IPS-20b (cell line): ENCODE measurements around the gene RASIP1.
"Not testable (repeated sequence)": the region's sequence is repeated elsewhere in the genome, so short reads cannot be mapped to it uniquely, and the experiment has no call there.

ENCODE experiments used
- H3K27ac ChIP-seq: one replicate; pipeline ENCODE4 v1.5.1; 2013; ENCODE audit warnings: low read length
- H3K27me3 ChIP-seq: 2 replicates; pipeline ENCODE4 v1.6.1; 2013; ENCODE audit warnings: mild to moderate bottlenecking, low read length, inconsistent platforms; ENCODE audit not compliant: insufficient read depth
- H3K36me3 ChIP-seq: 2 replicates; pipeline ENCODE4 v1.6.1; 2013; ENCODE audit warnings: low read depth, mild to moderate bottlenecking, inconsistent platforms, low read length, moderate library complexity; ENCODE audit not compliant: insufficient read depth
- H3K4me1 ChIP-seq: 2 replicates; pipeline ENCODE4 v1.6.1; 2013; ENCODE audit warnings: mild to moderate bottlenecking, control low read depth, inconsistent platforms, low read length, moderate library complexity; ENCODE audit not compliant: insufficient read depth
- H3K4me3 ChIP-seq: 2 replicates; pipeline ENCODE4 v1.5.1; 2013; ENCODE audit warnings: mild to moderate bottlenecking, low read length, inconsistent platforms
- H3K9ac ChIP-seq: 2 replicates; pipeline ENCODE4 v1.6.1; 2013; ENCODE audit warnings: low read depth, mild to moderate bottlenecking, inconsistent platforms, low read length, moderate library complexity
- H3K9me3 ChIP-seq: 2 replicates; pipeline ENCODE4 v1.6.1; 2013; ENCODE audit warnings: mild to moderate bottlenecking, low read depth, low read length, inconsistent platforms; ENCODE audit not compliant: insufficient read depth

RASIP1 gene

GRCh38 chr19:48770266-48770665 is 29.9 kb upstream of the RASIP1 start:
- no peaks in the 10 kb centered on the region for H3K4me1 ChIP-seq
- no peak overlapping the region for H3K4me3 ChIP-seq
- no peaks in the 10 kb centered on the region for H3K36me3 ChIP-seq
- H3K27me3 ChIP-seq: no peaks in the 10 kb centered on the region
- H3K9ac ChIP-seq: no peak overlapping the region
- no peak overlapping the region for H3K27ac ChIP-seq
- H3K9me3 ChIP-seq: no peaks in the 10 kb centered on the region

- Histone ChIP-seq H3K27ac (no peak overlapping the region), H3K4me3 (no peak overlapping the region), H3K36me3 (no peaks in the 10 kb centered on the region), H3K27me3 (no peaks in the 10 kb centered on the region), H3K9me3 (no peaks in the 10 kb centered on the region), H3K4me1 (no peaks in the 10 kb centered on the region), H3K9ac (no peak overlapping the region)
These were observed 28.7 kb upstream of the RASIP1 start for GRCh38 chr19:48768994-48769713.

GRCh38 chr19:48768171-48768753 is 27.9 kb upstream of the RASIP1 start:
- not testable (repeated sequence) for H3K36me3 ChIP-seq, H3K4me3 ChIP-seq, H3K9ac ChIP-seq, H3K4me1 ChIP-seq, H3K27me3 ChIP-seq, H3K9me3 ChIP-seq, H3K27ac ChIP-seq

- H3K9me3 ChIP-seq, H3K27ac ChIP-seq, H3K9ac ChIP-seq, H3K4me1 ChIP-seq, H3K36me3 ChIP-seq, H3K4me3 ChIP-seq: not testable (repeated sequence)
- H3K27me3 ChIP-seq: peaks cover 19% of the 10 kb centered on the region
These were observed 25.4 kb upstream of the RASIP1 start for GRCh38 chr19:48765816-48766215.

- Histone ChIP-seq H3K27ac (no peak overlapping the region), H3K4me1 (no peaks in the 10 kb centered on the region), H3K9ac (no peak overlapping the region), H3K4me3 (no peak overlapping the region), H3K36me3 (no peaks in the 10 kb centered on the region), H3K9me3 (no peaks in the 10 kb centered on the region), H3K27me3 (peaks cover 22% of the 10 kb centered on the region)
These were observed 20.2 kb upstream of the RASIP1 start for GRCh38 chr19:48760504-48761205.

- no peaks in the 10 kb centered on the region for H3K9me3 ChIP-seq
- H3K36me3 ChIP-seq: no peaks in the 10 kb centered on the region
- H3K27me3 ChIP-seq: peaks cover 33% of the 10 kb centered on the region
- peaks cover 11% of the 10 kb centered on the region; the same call in 1 of the 2 replicates for H3K4me1 ChIP-seq
- H3K9ac ChIP-seq: no peak overlapping the region
- no peak overlapping the region for H3K27ac ChIP-seq
- no peak overlapping the region for H3K4me3 ChIP-seq
These were observed 17.3 kb upstream of the RASIP1 start for GRCh38 chr19:48757741-48758144.

- H3K36me3 ChIP-seq: no peaks in the 10 kb centered on the region
- no peak overlapping the region for H3K9ac ChIP-seq
- H3K9me3 ChIP-seq: no peaks in the 10 kb centered on the region
- H3K4me3 ChIP-seq: no peak overlapping the region
- peaks cover 32% of the 10 kb centered on the region for H3K27me3 ChIP-seq
- H3K27ac ChIP-seq: no peak overlapping the region
- H3K4me1 ChIP-seq: peaks cover 11% of the 10 kb centered on the region; the same call in 1 of the 2 replicates
These were observed 16.8 kb upstream of the RASIP1 start for GRCh38 chr19:48757089-48757675.

- Histone ChIP-seq H3K9ac (no peak overlapping the region), H3K4me1 (peaks cover 11% of the 10 kb centered on the region; the same call in 1 of the 2 replicates), H3K27ac (no peak overlapping the region), H3K27me3 (peaks cover 33% of the 10 kb centered on the region), H3K9me3 (no peaks in the 10 kb centered on the region), H3K4me3 (no peak overlapping the region), H3K36me3 (no peaks in the 10 kb centered on the region)
These were observed 16.3 kb upstream of the RASIP1 start for GRCh38 chr19:48756686-48757085.

- H3K27ac ChIP-seq: no peak overlapping the region
- H3K4me3 ChIP-seq: no peak overlapping the region
- H3K27me3 ChIP-seq: peaks cover 29% of the 10 kb centered on the region
- no peaks in the 10 kb centered on the region for H3K36me3 ChIP-seq
- peak overlapping the region; percentile 11; the same call in 1 of the 2 replicates for H3K9ac ChIP-seq
- peaks cover 11% of the 10 kb centered on the region; the same call in 1 of the 2 replicates for H3K4me1 ChIP-seq
- no peaks in the 10 kb centered on the region for H3K9me3 ChIP-seq
These were observed 15.8 kb upstream of the RASIP1 start for GRCh38 chr19:48756212-48756611.

GRCh38 chr19:48755787-48756186 is 15.4 kb upstream of the RASIP1 start:
- H3K36me3 ChIP-seq: 0 out of 2 replicates have a peak, but pooled peaks cover under 1% of the 10 kb centered on the region
- no peak overlapping the region for H3K4me3 ChIP-seq
- peaks cover 11% of the 10 kb centered on the region; the same call in 1 of the 2 replicates for H3K4me1 ChIP-seq
- no peak overlapping the region for H3K27ac ChIP-seq
- peak overlapping the region; percentile 11; the same call in 1 of the 2 replicates for H3K9ac ChIP-seq
- H3K9me3 ChIP-seq: no peaks in the 10 kb centered on the region
- H3K27me3 ChIP-seq: peaks cover 25% of the 10 kb centered on the region

- Histone ChIP-seq H3K4me1 (peaks cover 11% of the 10 kb centered on the region; the same call in 1 of the 2 replicates), H3K36me3 (peaks cover 6% of the 10 kb centered on the region), H3K27me3 (peaks cover 23% of the 10 kb centered on the region), H3K9me3 (no peaks in the 10 kb centered on the region), H3K27ac (no peak within 1 kb of the TSS), H3K4me3 (no peak within 1 kb of the TSS), H3K9ac (peak within 1 kb of the TSS; percentile 11; the same call in 1 of the 2 replicates)
These were observed 14.8 kb upstream of the RASIP1 start, which contains the start of gene FGF21 for GRCh38 chr19:48755084-48755641. Gene FGF21 (plus strand): TSS chr19:48755524. CDS start chr19:48756237, 713 bp downstream.
